Erythroblast (primary cell): ENCODE measurements around the gene SLC20A1.

Source experiments
- GATA1 ChIP-seq: IDR thresholded peaks from 2 replicates; pipeline ENCODE4 v1.6.1; 2011; ENCODE audit warnings: low read depth, mild to moderate bottlenecking, control low read depth, low read length, moderate library complexity
- POLR2A ChIP-seq: IDR thresholded peaks from 2 replicates; pipeline ENCODE4 v1.6.1; 2011; ENCODE audit warnings: mild to moderate bottlenecking, low read length

GRCh38 chr2:112642966-112643365 is 2.8 kb upstream of the SLC20A1 start:
- TF ChIP-seq POLR2A (no peak), GATA1 (no peak)
